ENCODE measurements around the gene LILRA1.
"Not testable (repeated sequence)": the region's sequence is repeated elsewhere in the genome, so short reads cannot be mapped to it uniquely, and the experiment has no call there.

LILRA1 gene

GRCh38 chr19:54624934-54625730 lies 31.7 kb downstream of the LILRA1 start:
- not testable (repeated sequence) for DNase-seq (ENCODE audit: low spot score)

GRCh38 chr19:54626757-54627156 lies 33.3 kb downstream of the LILRA1 start:
- no peak for DNase-seq (ENCODE audit: low spot score)

GRCh38 chr19:54627912-54628311 lies 34.5 kb downstream of the LILRA1 start:
- DNase-seq (ENCODE audit: low spot score) = not testable (repeated sequence)

- DNase-seq (ENCODE audit: low spot score) = peak; percentile 37
Measured at GRCh38 chr19:54630262-54630661, 36.8 kb downstream of the LILRA1 start, which contains the start of gene LILRB1. LILRB1 (plus strand) TSS chr19:54630484; CDS start chr19:54631074, 590 bp downstream.

- no peak for DNase-seq (ENCODE audit: low spot score)
Measured at GRCh38 chr19:54630782-54631181, 37.4 kb downstream of the LILRA1 start.

GRCh38 chr19:54631489-54632337 lies 38.3 kb downstream of the LILRA1 start:
- not testable (repeated sequence) for DNase-seq (ENCODE audit: low spot score)

- not testable (repeated sequence) for DNase-seq (ENCODE audit: low spot score)
Measured at GRCh38 chr19:54632517-54632916, 39.1 kb downstream of the LILRA1 start.

- DNase-seq (ENCODE audit: low spot score) = no peak
Measured at GRCh38 chr19:54633401-54633800, 40.0 kb downstream of the LILRA1 start.

- DNase-seq (ENCODE audit: low spot score) = not testable (repeated sequence)
Measured at GRCh38 chr19:54636081-54636480, 42.6 kb downstream of the LILRA1 start.

- no peak for DNase-seq (ENCODE audit: low spot score)
Measured at GRCh38 chr19:54638683-54639082, 45.3 kb downstream of the LILRA1 start.

GRCh38 chr19:54642953-54643352 lies 49.5 kb downstream of the LILRA1 start:
- not testable (repeated sequence) for DNase-seq (ENCODE audit: low spot score)

GRCh38 chr19:54643583-54643982 lies 50.2 kb downstream of the LILRA1 start:
- peak; percentile 24 for DNase-seq (ENCODE audit: low spot score)

GRCh38 chr19:54644056-54644455 lies 50.6 kb downstream of the LILRA1 start:
- DNase-seq (ENCODE audit: low spot score) = peak; percentile 58

- DNase-seq (ENCODE audit: low spot score) = no peak
Measured at GRCh38 chr19:54646331-54646841, 53.0 kb downstream of the LILRA1 start.

- DNase-seq (ENCODE audit: low spot score) = no peak
Measured at GRCh38 chr19:54648129-54648528, 54.7 kb downstream of the LILRA1 start.

GRCh38 chr19:54650108-54650655 lies 56.8 kb downstream of the LILRA1 start:
- no peak for DNase-seq (ENCODE audit: low spot score)
